OCI-LY7 (cell line): ENCODE measurements around the gene ZNF678.

Experiments used
- EZH2phosphoT487 ChIP-seq: fragments of 200-600 bp; sonication (generic); IDR thresholded peaks from 2 replicates; pipeline ENCODE4 v1.6.1; 2018; ENCODE audit warnings: low read depth, borderline replicate concordance, mild to moderate bottlenecking, mixed run types, antibody characterized with exemption, low read length, moderate library complexity, mixed read lengths
- TF ChIP-seq, protein P1 (sequence below): fragments of 200-600 bp; sonication (generic); conservative IDR thresholded peaks from 2 replicates; pipeline ENCODE4 v1.5.1; 2014; ENCODE audit warnings: mild to moderate bottlenecking, antibody characterized with exemption, low read length, moderate library complexity, mixed read lengths

- TF ChIP-seq, protein P1, sequence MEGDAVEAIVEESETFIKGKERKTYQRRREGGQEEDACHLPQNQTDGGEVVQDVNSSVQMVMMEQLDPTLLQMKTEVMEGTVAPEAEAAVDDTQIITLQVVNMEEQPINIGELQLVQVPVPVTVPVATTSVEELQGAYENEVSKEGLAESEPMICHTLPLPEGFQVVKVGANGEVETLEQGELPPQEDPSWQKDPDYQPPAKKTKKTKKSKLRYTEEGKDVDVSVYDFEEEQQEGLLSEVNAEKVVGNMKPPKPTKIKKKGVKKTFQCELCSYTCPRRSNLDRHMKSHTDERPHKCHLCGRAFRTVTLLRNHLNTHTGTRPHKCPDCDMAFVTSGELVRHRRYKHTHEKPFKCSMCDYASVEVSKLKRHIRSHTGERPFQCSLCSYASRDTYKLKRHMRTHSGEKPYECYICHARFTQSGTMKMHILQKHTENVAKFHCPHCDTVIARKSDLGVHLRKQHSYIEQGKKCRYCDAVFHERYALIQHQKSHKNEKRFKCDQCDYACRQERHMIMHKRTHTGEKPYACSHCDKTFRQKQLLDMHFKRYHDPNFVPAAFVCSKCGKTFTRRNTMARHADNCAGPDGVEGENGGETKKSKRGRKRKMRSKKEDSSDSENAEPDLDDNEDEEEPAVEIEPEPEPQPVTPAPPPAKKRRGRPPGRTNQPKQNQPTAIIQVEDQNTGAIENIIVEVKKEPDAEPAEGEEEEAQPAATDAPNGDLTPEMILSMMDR: no peak
- TF ChIP-seq EZH2phosphoT487: no peak
These were observed 134.0 kb downstream of the ZNF678 start for GRCh38 chr1:227697321-227697864.
